T-cell (primary cell): ENCODE measurements around the gene PRSS16. TPM values are rescaled to one million over a fixed set of nuclear protein-coding genes. Genes with fewer than 3 reads are reported as not detected.

Source experiments
- ATAC-seq, 4 experiments: fragments of 200-7000 bp in 3 of 4; fragments of 150-1000 bp in 1 of 4; cut with Tn5 transposase; replicated peaks in 1 of 4; 1 replicate in 3 of 4; 2 replicates in 1 of 4; pipeline ENCODE4 v1.10.0; 2021; ENCODE audit warnings: moderate library complexity in 3 of 4, mild to moderate bottlenecking in 2 of 4, moderate number of reproducible peaks in 1 of 4
- CTCF ChIA-PET, 2 donors: fragments of 300-600 bp; sonication (Branson Sonifier 250); formaldehyde crosslinking; loops; one replicate each; lab custom pipeline; 2022; ENCODE audit warnings: antibody characterized with exemption in 2 of 2; lab: Charles Lee
- POLR2A ChIA-PET, 2 donors: fragments of 300-600 bp; sonication (Branson Sonifier 250); formaldehyde crosslinking; loops; one replicate each; lab custom pipeline; 2022; ENCODE audit warnings: antibody characterized with exemption in 2 of 2; lab: Charles Lee
- DNase-seq, 35 experiments: peaks; one replicate each; pipeline versions ENCODE4 v3.0.0 to v3.0.0-alpha.2; 2013 to 2023
- H3K27ac ChIP-seq: one replicate; pipeline ENCODE4 v1.5.1; 2013; ENCODE audit warnings: low read length
- H3K27me3 ChIP-seq, 2 experiments: replicated peaks in 1 of 2; 1 replicate in 1 of 2; 2 replicates in 1 of 2; pipeline versions ENCODE4 v1.6.1 to v1.7.0; 2013; ENCODE audit warnings: low read length in 1 of 2, mixed read lengths in 1 of 2; ENCODE audit not compliant: control insufficient read depth in 2 of 2, insufficient read depth in 2 of 2; ENCODE audit errors: extremely low read depth in 1 of 2
- H3K36me3 ChIP-seq, 2 donors: 1 replicate in 1 of 2; 2 replicates in 1 of 2; pipeline versions ENCODE4 v1.6.1 to v1.7.0; 2013; ENCODE audit warnings: low read length in 1 of 2; ENCODE audit not compliant: control insufficient read depth in 2 of 2, insufficient read depth in 1 of 2; ENCODE audit errors: extremely low read depth in 1 of 2
- H3K4me1 ChIP-seq, 2 experiments: 1 replicate in 1 of 2; 2 replicates in 1 of 2; pipeline versions ENCODE4 v1.6.1 to v1.7.0; 2013; ENCODE audit warnings: low read length in 2 of 2, mixed read lengths in 1 of 2; ENCODE audit not compliant: insufficient read depth in 2 of 2, control insufficient read depth in 1 of 2; ENCODE audit errors: extremely low read depth in 1 of 2
- H3K4me3 ChIP-seq, 2 donors: 1 replicate in 1 of 2; 2 replicates in 1 of 2; pipeline versions ENCODE4 v1.5.1 to v1.7.0; 2013; ENCODE audit warnings: mild to moderate bottlenecking in 2 of 2, low read length in 1 of 2, moderate library complexity in 1 of 2; ENCODE audit not compliant: control insufficient read depth in 1 of 2; ENCODE audit errors: extremely low read depth in 1 of 2
- H3K9me3 ChIP-seq: 2 replicates; pipeline ENCODE4 v1.7.0; 2013
- H3K27ac Mint-ChIP-seq, 2 donors: one replicate each; pipeline ENCODE4 v1.8.0; 2020 to 2021; ENCODE audit warnings: mild to moderate bottlenecking in 2 of 2, mixed read lengths in 2 of 2
- H3K27me3 Mint-ChIP-seq, 2 donors: one replicate each; pipeline ENCODE4 v1.8.0; 2021 to 2022; ENCODE audit warnings: mixed read lengths in 2 of 2
- H3K36me3 Mint-ChIP-seq: one replicate; pipeline ENCODE4 v1.8.0; 2021; ENCODE audit warnings: mixed read lengths
- H3K4me1 Mint-ChIP-seq, 3 donors: one replicate each; pipeline ENCODE4 v1.8.0; 2020 to 2022; ENCODE audit warnings: mixed read lengths in 3 of 3, mild to moderate bottlenecking in 1 of 3
- H3K4me3 Mint-ChIP-seq, 3 donors: one replicate each; pipeline ENCODE4 v1.8.0; 2020 to 2022; ENCODE audit warnings: mild to moderate bottlenecking in 3 of 3, mixed read lengths in 3 of 3, moderate library complexity in 3 of 3
- H3K9me3 Mint-ChIP-seq, 3 donors: one replicate each; pipeline ENCODE4 v1.8.0; 2020 to 2022; ENCODE audit warnings: mixed read lengths in 3 of 3
- WGBS: methylation state at CpG from one replicate; pipeline ENCODE4 v1.1.5; 2013; ENCODE audit warnings: missing lambda C conversion rate; ENCODE audit not compliant: insufficient coverage; 5-methylcytosine and 5-hydroxymethylcytosine counted together
- total RNA-seq, 35 experiments: library from RNA in 6 of 35; stranded (reverse) in 6 of 35; fragments of 120-200 nt in 1 of 35; gene quantifications; one replicate each; pipeline versions ENCODE4 v1.2.1 to v1.2.4 and lab custom pipeline; 2013 to 2026

Gene PRSS16
- total RNA-seq, 5 donors from 2014 or later (not counting 1 experiment from before 2014, with no cell fraction given): 0.43 to 3.2 (median 2.1) TPM

- H3K36me3 Mint-ChIP-seq: peaks cover 7% of the 10 kb centered on the region
- H3K36me3 ChIP-seq: no peaks in the 10 kb centered on the region
- no peaks in the 10 kb centered on the region for H3K9me3 ChIP-seq
- CTCF ChIA-PET: no interaction called here
- peaks cover 0 to 9% of the 10 kb centered on the region in 2 experiments for H3K4me1 ChIP-seq
- H3K27ac Mint-ChIP-seq: peak overlapping the region in 1 of 2 donors; percentile 71
- ATAC-seq (no peak), DNase-seq (peak in 1 of 35 experiments; percentile 30)
- peaks cover 8 to 37% (median 21%) of the 10 kb centered on the region in 3 donors for H3K9me3 Mint-ChIP-seq
- H3K27me3 Mint-ChIP-seq: peaks cover 76 to 87% of the 10 kb centered on the region in 2 donors
- no peak overlapping the region for H3K27ac ChIP-seq
- H3K4me1 Mint-ChIP-seq: peaks cover 0 to 7% (median 5%) of the 10 kb centered on the region in 3 donors
- H3K27me3 ChIP-seq: peaks cover 50 to 68% of the 10 kb centered on the region in 2 experiments
- no peak overlapping the region for H3K4me3 ChIP-seq
- POLR2A ChIA-PET: no interaction called here
- H3K4me3 Mint-ChIP-seq: no peak overlapping the region
- no CpG with 5 or more reads among the region's 17 CpGs for WGBS
Observed at GRCh38 chr6:27280064-27280539, 32.6 kb downstream of the PRSS16 start.

GRCh38 chr6:27280540-27281000 lies 33.1 kb downstream of the PRSS16 start:
- H3K27ac Mint-ChIP-seq: no peak overlapping the region
- H3K9me3 Mint-ChIP-seq: peaks cover 8 to 40% (median 21%) of the 10 kb centered on the region in 3 donors
- H3K4me1 ChIP-seq: peaks cover 0 to 9% of the 10 kb centered on the region in 2 experiments
- no peaks in the 10 kb centered on the region for H3K9me3 ChIP-seq
- peaks cover 7% of the 10 kb centered on the region for H3K36me3 Mint-ChIP-seq
- peaks cover 0 to 7% (median 5%) of the 10 kb centered on the region in 3 donors for H3K4me1 Mint-ChIP-seq
- H3K4me3 Mint-ChIP-seq: peak overlapping the region in 1 of 3 donors; percentile 21
- no peak for DNase-seq
- POLR2A ChIA-PET: no interaction called here
- no peak for ATAC-seq
- H3K27ac ChIP-seq: no peak overlapping the region
- CTCF ChIA-PET: interaction anchor here in 1 of 2 donors (0.6 kb wide), 1 partner anchor 13 kb away, joined by 3 read pairs; no protein-coding TSS in a partner anchor
- H3K27me3 Mint-ChIP-seq: peaks cover 80 to 88% of the 10 kb centered on the region in 2 donors
- H3K27me3 ChIP-seq: peaks cover 48 to 68% of the 10 kb centered on the region in 2 experiments
- H3K36me3 ChIP-seq: no peaks in the 10 kb centered on the region
- 9% methylated on average over 6 of the region's 9 CpGs for WGBS
- H3K4me3 ChIP-seq: no peak overlapping the region

- no peak overlapping the region for H3K27ac Mint-ChIP-seq
- no peaks in the 10 kb centered on the region for H3K36me3 ChIP-seq
- peaks cover 80 to 88% of the 10 kb centered on the region in 2 donors for H3K27me3 Mint-ChIP-seq
- no peak overlapping the region for H3K4me3 Mint-ChIP-seq
- 10% methylated on average over 4 of the region's 13 CpGs for WGBS
- peaks cover 8 to 40% (median 21%) of the 10 kb centered on the region in 3 donors for H3K9me3 Mint-ChIP-seq
- peaks cover 49 to 67% of the 10 kb centered on the region in 2 experiments for H3K27me3 ChIP-seq
- H3K27ac ChIP-seq: no peak overlapping the region
- H3K4me3 ChIP-seq: no peak overlapping the region
- ATAC-seq (no peak), DNase-seq (no peak)
- H3K36me3 Mint-ChIP-seq: peaks cover 10% of the 10 kb centered on the region
- ChIA-PET POLR2A (no interaction called here), CTCF (interaction anchor here in 1 of 2 donors (0.6 kb wide), 1 partner anchor 13 kb away, joined by 3 read pairs; no protein-coding TSS in a partner anchor)
- peaks cover 0 to 7% (median 5%) of the 10 kb centered on the region in 3 donors for H3K4me1 Mint-ChIP-seq
- no peaks in the 10 kb centered on the region for H3K9me3 ChIP-seq
- H3K4me1 ChIP-seq: peaks cover 0 to 9% of the 10 kb centered on the region in 2 experiments
Observed at GRCh38 chr6:27281105-27281539, 33.6 kb downstream of the PRSS16 start.

GRCh38 chr6:27281569-27281968 lies 34.1 kb downstream of the PRSS16 start:
- Histone ChIP-seq H3K4me3 (no peak overlapping the region), H3K27me3 (peaks cover 52 to 67% of the 10 kb centered on the region in 2 experiments), H3K36me3 (no peaks in the 10 kb centered on the region), H3K9me3 (no peaks in the 10 kb centered on the region), H3K27ac (no peak overlapping the region), H3K4me1 (peaks cover 0 to 9% of the 10 kb centered on the region in 2 experiments)
- no peak for DNase-seq
- Mint-ChIP-seq H3K27me3 (peaks cover 80 to 88% of the 10 kb centered on the region in 2 donors), H3K27ac (no peak overlapping the region), H3K4me1 (peaks cover 0 to 7% (median 5%) of the 10 kb centered on the region in 3 donors), H3K36me3 (peaks cover 10% of the 10 kb centered on the region), H3K9me3 (peaks cover 7 to 40% (median 21%) of the 10 kb centered on the region in 3 donors), H3K4me3 (no peak overlapping the region)
- WGBS: no CpG with 5 or more reads among the region's 1 CpG
- ChIA-PET CTCF (interaction anchor here in 1 of 2 donors (0.6 kb wide), 1 partner anchor 14 kb away, joined by 3 read pairs; no protein-coding TSS in a partner anchor), POLR2A (no interaction called here)
- no peak for ATAC-seq

- Histone ChIP-seq H3K27ac (no peak overlapping the region), H3K4me3 (no peak overlapping the region), H3K9me3 (no peaks in the 10 kb centered on the region), H3K4me1 (peaks cover 0 to 9% of the 10 kb centered on the region in 2 experiments), H3K36me3 (no peaks in the 10 kb centered on the region), H3K27me3 (peaks cover 51 to 65% of the 10 kb centered on the region in 2 experiments)
- H3K4me3 Mint-ChIP-seq: peak overlapping the region in 1 of 3 donors; percentile 21
- ChIA-PET CTCF (no interaction called here), POLR2A (no interaction called here)
- peaks cover 10% of the 10 kb centered on the region for H3K36me3 Mint-ChIP-seq
- DNase-seq: no peak
- H3K27ac Mint-ChIP-seq: peak overlapping the region; percentile 55 to 77
- H3K4me1 Mint-ChIP-seq: peaks cover 2 to 7% (median 5%) of the 10 kb centered on the region in 3 donors
- H3K9me3 Mint-ChIP-seq: peaks cover 4 to 35% (median 21%) of the 10 kb centered on the region in 3 donors
- peaks cover 78 to 89% of the 10 kb centered on the region in 2 donors for H3K27me3 Mint-ChIP-seq
- 17% methylated on average over 12 of the region's 16 CpGs for WGBS
- no peak for ATAC-seq
Observed at GRCh38 chr6:27283279-27283678, 35.8 kb downstream of the PRSS16 start.

- CTCF ChIA-PET: interaction anchor here in 1 of 2 donors (0.9 kb wide), 1 partner anchor 64 kb away, joined by 3 read pairs; no protein-coding TSS in a partner anchor
- peaks cover 18% of the 10 kb centered on the region for H3K36me3 Mint-ChIP-seq
Observed at GRCh38 chr6:27286141-27286540, 38.6 kb downstream of the PRSS16 start.

More at GRCh38 chr6:27286141-27286540, 38.6 kb downstream of the PRSS16 start:
- Mint-ChIP-seq H3K27ac (peak overlapping the region in 1 of 2 donors; percentile 48), H3K9me3 (peaks cover 6 to 48% (median 28%) of the 10 kb centered on the region in 3 donors), H3K4me3 (no peak overlapping the region), H3K27me3 (peaks cover 85 to 95% of the 10 kb centered on the region in 2 donors), H3K4me1 (peaks cover 0 to 6% (median 3%) of the 10 kb centered on the region in 3 donors)
- H3K27me3 ChIP-seq: peaks cover 52 to 56% of the 10 kb centered on the region in 2 experiments
- ATAC-seq: no peak
- H3K9me3 ChIP-seq: peaks cover 2% of the 10 kb centered on the region
- H3K36me3 ChIP-seq: no peaks in the 10 kb centered on the region
- WGBS: 80% methylated on average over 2 of the region's 2 CpGs
- POLR2A ChIA-PET: no interaction called here
- H3K27ac ChIP-seq: no peak overlapping the region
- no peak overlapping the region for H3K4me3 ChIP-seq
- no peak for DNase-seq
- no peaks in the 10 kb centered on the region for H3K4me1 ChIP-seq
